HepG2 (cell line): ENCODE data around the gene GDAP2.

Experiments
- BCL3 ChIP-seq: sonication (generic); formaldehyde crosslinking; IDR thresholded peaks from 2 replicates; pipeline ENCODE4 v1.5.1; 2020; ENCODE audit warnings: mild to moderate bottlenecking, missing genetic modification reagents, moderate library complexity
- CTCF ChIP-seq: sonication (generic); formaldehyde crosslinking; IDR thresholded peaks from 2 replicates; pipeline ENCODE4 v1.5.0; 2020; ENCODE audit warnings: mild to moderate bottlenecking, missing genetic modification reagents, moderate library complexity
- HCFC1 ChIP-seq: fragments of 150-350 bp; IDR thresholded peaks from 2 replicates; pipeline ENCODE4 v1.6.1; 2014; ENCODE audit warnings: low read depth, low read length
- HNRNPH1 ChIP-seq: fragments of 200-400 bp; formaldehyde crosslinking; optimal IDR thresholded peaks from 2 replicates; pipeline ENCODE3; 2017; ENCODE audit warnings: mild to moderate bottlenecking, low read depth, low read length
- JUN ChIP-seq: sonication (generic); formaldehyde crosslinking; IDR thresholded peaks from 2 replicates; pipeline ENCODE4 v1.4.0; 2020; ENCODE audit warnings: mild to moderate bottlenecking, missing genetic modification reagents
- POLR2A ChIP-seq, 2 experiments: IDR thresholded peaks; 2 replicates each; pipeline ENCODE4 v1.6.1; 2011; ENCODE audit warnings: low read depth in 2 of 2, low read length in 2 of 2, mild to moderate bottlenecking in 1 of 2, moderate library complexity in 1 of 2; ENCODE audit not compliant: insufficient read depth in 1 of 2
- RAD51 ChIP-seq: fragments of 450-650 bp; IDR thresholded peaks from 2 replicates; pipeline ENCODE4 v1.6.1; 2016; ENCODE audit warnings: borderline replicate concordance
- TFDP2 ChIP-seq: sonication (generic); formaldehyde crosslinking; IDR thresholded peaks from 2 replicates; pipeline ENCODE4 v1.4.0; 2020; ENCODE audit warnings: missing genetic modification reagents
- TGIF2 ChIP-seq: IDR thresholded peaks from 2 replicates; pipeline ENCODE4 v1.6.1; 2016; ENCODE audit warnings: control low read depth, missing compliant biosample characterization
- THAP8 ChIP-seq: sonication (generic); formaldehyde crosslinking; IDR thresholded peaks from 2 replicates; pipeline ENCODE4 v1.5.1; 2020; ENCODE audit warnings: missing genetic modification reagents, mild to moderate bottlenecking, borderline replicate concordance
- TMF1 ChIP-seq: sonication (generic); formaldehyde crosslinking; IDR thresholded peaks from 2 replicates; pipeline ENCODE4 v1.8.1; 2022; ENCODE audit warnings: low read depth, missing genetic modification reagents
- ZNF260 ChIP-seq: sonication (generic); formaldehyde crosslinking; IDR thresholded peaks from 2 replicates; pipeline ENCODE4 v1.4.0; 2020; ENCODE audit warnings: missing genetic modification reagents, low read depth, mild to moderate bottlenecking, borderline replicate concordance
- ZNF569 ChIP-seq: sonication (generic); formaldehyde crosslinking; IDR thresholded peaks from 2 replicates; pipeline ENCODE4 v1.5.0; 2020; ENCODE audit warnings: mild to moderate bottlenecking, missing genetic modification reagents, moderate library complexity, borderline replicate concordance
- ZSCAN31 ChIP-seq: sonication (generic); formaldehyde crosslinking; IDR thresholded peaks from 2 replicates; pipeline ENCODE4 v1.5.0; 2020; ENCODE audit warnings: low read depth, mild to moderate bottlenecking, missing genetic modification reagents

- TF ChIP-seq POLR2A (IDR thresholded peaks at IDR 0.05; ENCODE audit: insufficient read depth in 1 of 2, low read depth in 2 of 2, low read length in 2 of 2) (no peak), JUN (no peak), ZNF569 (CRISPR knock-in tag) (no peak), TGIF2 (CRISPR knock-in tag) (no peak), CTCF (CRISPR knock-in tag) (no peak), TFDP2 (CRISPR knock-in tag) (no peak), ZNF260 (CRISPR knock-in tag) (no peak), HNRNPH1 (no peak), HCFC1 (no peak), BCL3 (CRISPR knock-in tag) (no peak), ZSCAN31 (CRISPR knock-in tag) (no peak), TMF1 (CRISPR knock-in tag) (no peak), THAP8 (CRISPR knock-in tag) (no peak), RAD51 (no peak)
Measured at GRCh38 chr1:117921991-117922390, 7.4 kb downstream of the GDAP2 start.
